ENCODE data around the gene HEXIM1.

The HEXIM1 gene

DNA sequence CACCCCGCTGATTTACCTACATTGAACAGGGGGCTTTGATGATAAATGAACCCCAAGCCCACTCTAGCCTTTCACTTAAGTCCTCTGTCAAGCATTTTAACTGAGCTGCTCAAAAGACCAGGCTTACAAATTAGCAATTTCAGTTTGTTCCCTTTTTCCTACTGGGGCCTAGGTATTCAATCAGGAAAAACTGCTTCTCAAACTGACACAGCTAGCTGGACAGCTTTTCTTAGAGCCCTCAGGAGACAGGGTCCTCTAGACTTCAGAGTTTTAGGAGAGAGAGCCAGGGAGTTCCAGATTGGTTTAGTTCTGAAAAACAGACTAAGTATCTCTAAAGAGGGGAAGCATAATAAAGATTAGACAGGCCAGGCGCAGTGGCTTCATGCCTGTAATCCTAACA lies 7.2 kb downstream of the HEXIM1 start:
- H3K4me3 ChIP-seq (ENCODE audit: low read depth, low read length), result no peak overlapping the region
- H3K9ac ChIP-seq (ENCODE audit: low read depth, low read length), result no peak overlapping the region
- no peaks in the 10 kb centered on the region for H3K9me3 ChIP-seq (ENCODE audit: control insufficient read depth, insufficient read depth, low read length)
- no peaks in the 10 kb centered on the region for H3K36me3 ChIP-seq (ENCODE audit: control insufficient read depth, insufficient read depth, low read length)
- peaks cover 7% of the 10 kb centered on the region for H3K4me1 ChIP-seq (ENCODE audit: control insufficient read depth, insufficient read depth, low read length)
- no peaks in the 10 kb centered on the region for H3K27me3 ChIP-seq (ENCODE audit: control insufficient read depth, insufficient read depth, low read length)

DNA sequence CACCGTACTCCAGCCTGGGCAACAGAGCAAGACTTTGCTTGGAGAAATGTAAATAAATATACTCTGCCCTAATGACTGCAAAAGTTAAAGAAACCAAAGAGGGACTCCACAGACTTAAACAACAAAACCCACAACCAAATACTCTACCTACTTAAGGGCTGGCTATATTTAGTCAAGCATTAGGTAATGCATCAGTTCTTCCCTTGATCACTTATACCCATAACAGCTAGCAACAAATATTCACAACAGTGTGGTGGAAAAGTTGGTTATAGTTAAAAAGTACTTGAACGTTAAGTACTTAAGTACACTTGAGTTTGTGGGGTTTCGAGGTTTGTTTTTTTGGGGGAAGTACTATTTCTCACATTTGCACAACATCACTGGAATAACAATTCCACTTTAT lies 8.0 kb downstream of the HEXIM1 start:
- Histone ChIP-seq H3K9ac (ENCODE audit: low read depth, low read length) (no peak overlapping the region), H3K9me3 (ENCODE audit: control insufficient read depth, insufficient read depth, low read length) (no peaks in the 10 kb centered on the region), H3K27me3 (ENCODE audit: control insufficient read depth, insufficient read depth, low read length) (no peaks in the 10 kb centered on the region), H3K4me3 (ENCODE audit: low read depth, low read length) (no peak overlapping the region), H3K4me1 (ENCODE audit: control insufficient read depth, insufficient read depth, low read length) (peaks cover 7% of the 10 kb centered on the region), H3K36me3 (ENCODE audit: control insufficient read depth, insufficient read depth, low read length) (no peaks in the 10 kb centered on the region)

- Histone ChIP-seq H3K36me3 (ENCODE audit: control insufficient read depth, insufficient read depth, low read length) (no peaks in the 10 kb centered on the region), H3K9me3 (ENCODE audit: control insufficient read depth, insufficient read depth, low read length) (no peaks in the 10 kb centered on the region), H3K27me3 (ENCODE audit: control insufficient read depth, insufficient read depth, low read length) (no peaks in the 10 kb centered on the region), H3K9ac (ENCODE audit: low read depth, low read length) (peak overlapping the region; percentile 96), H3K4me3 (ENCODE audit: low read depth, low read length) (peak overlapping the region; percentile 93), H3K4me1 (ENCODE audit: control insufficient read depth, insufficient read depth, low read length) (peaks cover 11% of the 10 kb centered on the region)
Measured at GRCh38 chr17:45160447-45161287, 12.4 kb downstream of the HEXIM1 start.

- Histone ChIP-seq H3K4me3 (ENCODE audit: low read depth, low read length) (peak within 1 kb of the TSS; percentile 93), H3K27me3 (ENCODE audit: control insufficient read depth, insufficient read depth, low read length) (no peaks in the 10 kb centered on the region), H3K4me1 (ENCODE audit: control insufficient read depth, insufficient read depth, low read length) (peaks cover 11% of the 10 kb centered on the region), H3K9ac (ENCODE audit: low read depth, low read length) (peak within 1 kb of the TSS; percentile 96), H3K36me3 (ENCODE audit: control insufficient read depth, insufficient read depth, low read length) (no peaks in the 10 kb centered on the region), H3K9me3 (ENCODE audit: control insufficient read depth, insufficient read depth, low read length) (no peaks in the 10 kb centered on the region)
Measured at GRCh38 chr17:45161288-45162024, 13.2 kb downstream of the HEXIM1 start, which contains the start of gene HEXIM2. TSS of gene HEXIM2 (plus strand) at chr17:45161875. CDS start at chr17:45162794, 919 bp downstream.

- Histone ChIP-seq H3K9ac (ENCODE audit: low read depth, low read length) (peak overlapping the region; percentile 70), H3K4me3 (ENCODE audit: low read depth, low read length) (peak overlapping the region; percentile 79), H3K27me3 (ENCODE audit: control insufficient read depth, insufficient read depth, low read length) (no peaks in the 10 kb centered on the region), H3K36me3 (ENCODE audit: control insufficient read depth, insufficient read depth, low read length) (no peaks in the 10 kb centered on the region), H3K4me1 (ENCODE audit: control insufficient read depth, insufficient read depth, low read length) (peaks cover 11% of the 10 kb centered on the region), H3K9me3 (ENCODE audit: control insufficient read depth, insufficient read depth, low read length) (no peaks in the 10 kb centered on the region)
Measured at GRCh38 chr17:45162025-45162687, 13.9 kb downstream of the HEXIM1 start.

- Histone ChIP-seq H3K4me1 (ENCODE audit: control insufficient read depth, insufficient read depth, low read length) (peaks cover 8% of the 10 kb centered on the region), H3K36me3 (ENCODE audit: control insufficient read depth, insufficient read depth, low read length) (peaks cover 2% of the 10 kb centered on the region), H3K9ac (ENCODE audit: low read depth, low read length) (no peak overlapping the region), H3K9me3 (ENCODE audit: control insufficient read depth, insufficient read depth, low read length) (no peaks in the 10 kb centered on the region), H3K27me3 (ENCODE audit: control insufficient read depth, insufficient read depth, low read length) (no peaks in the 10 kb centered on the region), H3K4me3 (ENCODE audit: low read depth, low read length) (no peak overlapping the region)
Measured at GRCh38 chr17:45164734-45165269, 16.5 kb downstream of the HEXIM1 start.

GRCh38 chr17:45168991-45169752 lies 20.9 kb downstream of the HEXIM1 start:
- Histone ChIP-seq H3K27me3 (ENCODE audit: control insufficient read depth, insufficient read depth, low read length) (no peaks in the 10 kb centered on the region), H3K4me1 (ENCODE audit: control insufficient read depth, insufficient read depth, low read length) (peaks cover 25% of the 10 kb centered on the region), H3K9me3 (ENCODE audit: control insufficient read depth, insufficient read depth, low read length) (no peaks in the 10 kb centered on the region), H3K4me3 (ENCODE audit: low read depth, low read length) (no peak overlapping the region), H3K36me3 (ENCODE audit: control insufficient read depth, insufficient read depth, low read length) (peaks cover 2% of the 10 kb centered on the region), H3K9ac (ENCODE audit: low read depth, low read length) (peak overlapping the region; percentile 37)

DNA sequence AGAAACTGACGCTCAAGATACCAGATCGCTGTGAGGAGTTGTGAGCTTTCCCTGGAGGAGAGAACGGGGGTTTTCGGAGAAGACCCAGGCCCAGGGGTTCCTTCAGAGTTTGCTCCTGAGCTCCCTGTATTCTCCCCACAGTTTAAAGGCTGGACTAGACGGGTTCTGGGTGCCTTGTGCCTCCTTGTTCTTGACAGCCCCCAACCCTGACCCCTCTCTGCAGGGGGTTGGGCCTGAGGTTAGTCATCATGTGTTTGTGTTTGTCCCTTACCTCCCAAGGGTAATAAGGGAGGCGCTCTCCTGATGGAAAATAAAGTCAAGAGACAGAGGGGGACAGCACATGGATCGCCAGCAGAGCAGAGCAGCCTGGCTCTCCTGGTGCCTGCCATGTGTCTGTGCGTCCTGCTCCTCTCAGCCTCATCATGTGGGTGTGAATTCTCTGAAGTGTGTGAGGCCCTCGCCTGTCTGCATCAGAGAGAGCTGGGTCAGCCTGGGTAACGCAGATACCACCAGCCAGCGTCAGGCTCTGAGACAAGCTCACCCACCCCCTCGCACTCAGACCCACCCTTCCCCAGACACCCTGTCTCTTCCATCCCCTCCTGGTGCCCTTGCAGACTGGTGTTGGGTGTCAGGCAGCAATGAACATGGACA lies 22.1 kb downstream of the HEXIM1 start:
- Histone ChIP-seq H3K27me3 (ENCODE audit: control insufficient read depth, insufficient read depth, low read length) (no peaks in the 10 kb centered on the region), H3K9ac (ENCODE audit: low read depth, low read length) (no peak overlapping the region), H3K4me1 (ENCODE audit: control insufficient read depth, insufficient read depth, low read length) (peaks cover 25% of the 10 kb centered on the region), H3K4me3 (ENCODE audit: low read depth, low read length) (no peak overlapping the region), H3K36me3 (ENCODE audit: control insufficient read depth, insufficient read depth, low read length) (peaks cover 2% of the 10 kb centered on the region), H3K9me3 (ENCODE audit: control insufficient read depth, insufficient read depth, low read length) (no peaks in the 10 kb centered on the region)

- H3K36me3 ChIP-seq (ENCODE audit: control insufficient read depth, insufficient read depth, low read length), result peaks cover 2% of the 10 kb centered on the region
- H3K9ac ChIP-seq (ENCODE audit: low read depth, low read length), result peak overlapping the region; percentile 41
- H3K27me3 ChIP-seq (ENCODE audit: control insufficient read depth, insufficient read depth, low read length), result no peaks in the 10 kb centered on the region
- no peak overlapping the region for H3K4me3 ChIP-seq (ENCODE audit: low read depth, low read length)
- H3K9me3 ChIP-seq (ENCODE audit: control insufficient read depth, insufficient read depth, low read length), result no peaks in the 10 kb centered on the region
- H3K4me1 ChIP-seq (ENCODE audit: control insufficient read depth, insufficient read depth, low read length), result peaks cover 25% of the 10 kb centered on the region
Measured at GRCh38 chr17:45170931-45171337, 22.7 kb downstream of the HEXIM1 start.

- H3K4me1 ChIP-seq (ENCODE audit: control insufficient read depth, insufficient read depth, low read length), result peaks cover 25% of the 10 kb centered on the region
- H3K27me3 ChIP-seq (ENCODE audit: control insufficient read depth, insufficient read depth, low read length), result no peaks in the 10 kb centered on the region
- peak overlapping the region; percentile 22 for H3K4me3 ChIP-seq (ENCODE audit: low read depth, low read length)
- peaks cover 2% of the 10 kb centered on the region for H3K36me3 ChIP-seq (ENCODE audit: control insufficient read depth, insufficient read depth, low read length)
- H3K9ac ChIP-seq (ENCODE audit: low read depth, low read length), result peak overlapping the region; percentile 65
- H3K9me3 ChIP-seq (ENCODE audit: control insufficient read depth, insufficient read depth, low read length), result no peaks in the 10 kb centered on the region
Measured at GRCh38 chr17:45171338-45172231, 23.3 kb downstream of the HEXIM1 start.

Data from iPS-15b (cell line).